ENCODE results near the gene DSPP. TPM values are rescaled to one million over a fixed set of nuclear protein-coding genes. Genes with fewer than 3 reads are reported as not detected.

Gene DSPP
- total RNA-seq (2021; ENCODE audit: unreplicated experiment) (not detected), Bru-seq, nascent RNA (not detected), BruChase-seq, experiment 1, labeled RNA remaining after a 2-hour chase (not detected), BruChase-seq, experiment 2, labeled RNA remaining after a 6-hour chase (not detected)
- polyA plus RNA-seq (2012; ENCODE audit: insufficient read length): not detected
- long read RNA-seq: 0 reads

DNA sequence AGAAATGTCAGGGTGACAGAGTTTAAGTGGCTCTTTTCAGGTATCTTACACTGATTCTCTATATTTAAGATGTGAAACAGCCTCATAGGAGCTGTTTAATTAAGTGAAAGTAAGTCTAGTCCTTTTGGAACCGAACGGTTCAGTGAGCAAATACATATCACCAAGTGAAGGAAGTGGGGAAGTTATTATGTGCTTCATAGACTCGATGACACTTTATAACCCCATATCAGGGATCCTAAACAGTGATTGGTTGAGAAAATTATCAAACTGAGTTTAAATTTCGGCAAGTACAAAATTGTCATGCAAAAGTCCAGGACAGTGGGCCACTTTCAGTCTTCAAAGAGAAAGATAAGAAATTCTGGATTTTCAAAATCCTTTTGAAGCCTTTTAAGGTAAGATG is at the start of gene DSPP:
DSPP (plus strand) TSS at position 301 of the 400 bp plus-strand sequence. CDS start 2,380 bp downstream, outside the sequence.
- no peak within 1 kb of the TSS for H3K4me3 ChIP-seq (ENCODE audit: low read depth in 2 of 2, low read length in 2 of 2)
- ChIA-PET CTCF (no interaction called here), POLR2A (no interaction called here)
- no peaks in the 10 kb centered on the region for H3K4me1 ChIP-seq (ENCODE audit: control insufficient read depth, insufficient read depth, low read length)
- H3K27ac ChIP-seq (ENCODE audit: low read length): no peak within 1 kb of the TSS
- intact Hi-C loops (cut with micrococcal nuclease; ENCODE audit: unreplicated experiment) (no loop called here), in situ Hi-C loops (cut with HindIII; ENCODE audit: low pct_unique_long_range_greater_than_20kb, low sequenced_read_pairs) (no loop called here)
- H3K36me3 ChIP-seq (ENCODE audit: control insufficient read depth, insufficient read depth, low read length): no peaks in the 10 kb centered on the region
- H3K9me3 ChIP-seq (ENCODE audit: control insufficient read depth, insufficient read depth, low read depth, low read length): no peaks in the 10 kb centered on the region
- no peak for ATAC-seq
- H3K27me3 ChIP-seq (ENCODE audit: control insufficient read depth, insufficient read depth, low read length): no peaks in the 10 kb centered on the region; the same call in 1 of the 2 replicates
- TF ChIP-seq, protein P1, sequence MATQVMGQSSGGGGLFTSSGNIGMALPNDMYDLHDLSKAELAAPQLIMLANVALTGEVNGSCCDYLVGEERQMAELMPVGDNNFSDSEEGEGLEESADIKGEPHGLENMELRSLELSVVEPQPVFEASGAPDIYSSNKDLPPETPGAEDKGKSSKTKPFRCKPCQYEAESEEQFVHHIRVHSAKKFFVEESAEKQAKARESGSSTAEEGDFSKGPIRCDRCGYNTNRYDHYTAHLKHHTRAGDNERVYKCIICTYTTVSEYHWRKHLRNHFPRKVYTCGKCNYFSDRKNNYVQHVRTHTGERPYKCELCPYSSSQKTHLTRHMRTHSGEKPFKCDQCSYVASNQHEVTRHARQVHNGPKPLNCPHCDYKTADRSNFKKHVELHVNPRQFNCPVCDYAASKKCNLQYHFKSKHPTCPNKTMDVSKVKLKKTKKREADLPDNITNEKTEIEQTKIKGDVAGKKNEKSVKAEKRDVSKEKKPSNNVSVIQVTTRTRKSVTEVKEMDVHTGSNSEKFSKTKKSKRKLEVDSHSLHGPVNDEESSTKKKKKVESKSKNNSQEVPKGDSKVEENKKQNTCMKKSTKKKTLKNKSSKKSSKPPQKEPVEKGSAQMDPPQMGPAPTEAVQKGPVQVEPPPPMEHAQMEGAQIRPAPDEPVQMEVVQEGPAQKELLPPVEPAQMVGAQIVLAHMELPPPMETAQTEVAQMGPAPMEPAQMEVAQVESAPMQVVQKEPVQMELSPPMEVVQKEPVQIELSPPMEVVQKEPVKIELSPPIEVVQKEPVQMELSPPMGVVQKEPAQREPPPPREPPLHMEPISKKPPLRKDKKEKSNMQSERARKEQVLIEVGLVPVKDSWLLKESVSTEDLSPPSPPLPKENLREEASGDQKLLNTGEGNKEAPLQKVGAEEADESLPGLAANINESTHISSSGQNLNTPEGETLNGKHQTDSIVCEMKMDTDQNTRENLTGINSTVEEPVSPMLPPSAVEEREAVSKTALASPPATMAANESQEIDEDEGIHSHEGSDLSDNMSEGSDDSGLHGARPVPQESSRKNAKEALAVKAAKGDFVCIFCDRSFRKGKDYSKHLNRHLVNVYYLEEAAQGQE (IDR thresholded peaks at IDR 0.05; ENCODE audit: insufficient read depth in 1 of 2, low read depth in 2 of 2, low read length in 1 of 2): no peak
- TF ChIP-seq POLR2AphosphoS5 (IDR thresholded peaks at IDR 0.05; ENCODE audit: low read depth, low read length) (no peak), SIN3A (IDR thresholded peaks at IDR 0.05; ENCODE audit: borderline replicate concordance, insufficient read depth, low read depth, low read length) (no peak), TCF7L2 (IDR thresholded peaks at IDR 0.05; ENCODE audit: low read depth, low read length) (no peak)
- TF ChIP-seq, protein P2, sequence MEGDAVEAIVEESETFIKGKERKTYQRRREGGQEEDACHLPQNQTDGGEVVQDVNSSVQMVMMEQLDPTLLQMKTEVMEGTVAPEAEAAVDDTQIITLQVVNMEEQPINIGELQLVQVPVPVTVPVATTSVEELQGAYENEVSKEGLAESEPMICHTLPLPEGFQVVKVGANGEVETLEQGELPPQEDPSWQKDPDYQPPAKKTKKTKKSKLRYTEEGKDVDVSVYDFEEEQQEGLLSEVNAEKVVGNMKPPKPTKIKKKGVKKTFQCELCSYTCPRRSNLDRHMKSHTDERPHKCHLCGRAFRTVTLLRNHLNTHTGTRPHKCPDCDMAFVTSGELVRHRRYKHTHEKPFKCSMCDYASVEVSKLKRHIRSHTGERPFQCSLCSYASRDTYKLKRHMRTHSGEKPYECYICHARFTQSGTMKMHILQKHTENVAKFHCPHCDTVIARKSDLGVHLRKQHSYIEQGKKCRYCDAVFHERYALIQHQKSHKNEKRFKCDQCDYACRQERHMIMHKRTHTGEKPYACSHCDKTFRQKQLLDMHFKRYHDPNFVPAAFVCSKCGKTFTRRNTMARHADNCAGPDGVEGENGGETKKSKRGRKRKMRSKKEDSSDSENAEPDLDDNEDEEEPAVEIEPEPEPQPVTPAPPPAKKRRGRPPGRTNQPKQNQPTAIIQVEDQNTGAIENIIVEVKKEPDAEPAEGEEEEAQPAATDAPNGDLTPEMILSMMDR (IDR thresholded peaks at IDR 0.05): no peak
- DNase-seq (ENCODE audit: low read depth, low spot score): no peak
- no TSS peak for BruUV-seq (replicated peaks)

DNA sequence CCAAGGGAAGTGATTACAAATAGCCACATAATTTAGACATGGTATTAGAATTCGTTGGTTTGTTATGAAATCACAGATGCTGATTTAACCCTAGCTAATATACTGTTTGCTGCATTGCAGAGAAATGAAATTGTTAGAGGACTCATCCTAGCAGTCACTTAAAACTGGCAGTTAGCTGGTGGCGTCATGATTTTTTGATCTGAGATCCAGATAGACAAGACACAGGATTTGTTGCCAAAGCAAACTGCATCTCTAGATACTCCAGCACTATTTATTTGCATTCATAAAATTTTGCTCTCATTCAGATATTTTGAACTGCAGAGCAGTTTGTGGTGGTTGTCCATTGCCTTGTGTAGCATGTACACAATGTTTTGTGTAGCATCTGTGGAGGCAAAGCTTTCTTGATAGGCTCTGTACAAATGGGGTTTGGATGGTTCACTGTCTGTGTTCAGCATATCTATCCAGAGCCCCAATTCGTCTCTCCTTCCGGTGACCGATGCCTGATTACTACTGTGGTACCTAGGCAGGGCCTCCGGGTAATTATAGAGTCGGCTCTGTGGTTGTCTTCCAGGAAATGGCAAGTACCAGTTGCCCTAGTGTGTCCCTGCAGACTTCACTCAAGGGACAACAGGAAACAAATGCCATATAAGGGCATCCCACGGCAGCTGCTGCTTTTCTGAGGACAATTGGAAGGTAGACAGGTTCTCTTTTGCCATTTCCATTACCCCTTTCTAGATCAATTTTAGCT is 49.1 kb upstream of the DSPP start:
- ChIA-PET CTCF (no interaction called here), POLR2A (no interaction called here)
- no peak overlapping the region for H3K27ac ChIP-seq (ENCODE audit: low read length)
- H3K4me3 ChIP-seq (ENCODE audit: low read depth in 2 of 2, low read length in 2 of 2): no peak overlapping the region
- DNase-seq (ENCODE audit: low read depth, low spot score) (no peak), ATAC-seq (no peak)
- no peaks in the 10 kb centered on the region for H3K36me3 ChIP-seq (ENCODE audit: control insufficient read depth, insufficient read depth, low read length)
- no peaks in the 10 kb centered on the region for H3K4me1 ChIP-seq (ENCODE audit: control insufficient read depth, insufficient read depth, low read length)
- no peaks in the 10 kb centered on the region for H3K9me3 ChIP-seq (ENCODE audit: control insufficient read depth, insufficient read depth, low read depth, low read length)
- in situ Hi-C loops (cut with HindIII; ENCODE audit: low pct_unique_long_range_greater_than_20kb, low sequenced_read_pairs) (no loop called here), intact Hi-C loops (cut with micrococcal nuclease; ENCODE audit: unreplicated experiment) (no loop called here)
- TF ChIP-seq, protein P2 (IDR thresholded peaks at IDR 0.05): no peak
- TF ChIP-seq TCF7L2 (IDR thresholded peaks at IDR 0.05; ENCODE audit: low read depth, low read length) (no peak), SIN3A (IDR thresholded peaks at IDR 0.05; ENCODE audit: borderline replicate concordance, insufficient read depth, low read depth, low read length) (no peak), POLR2AphosphoS5 (IDR thresholded peaks at IDR 0.05; ENCODE audit: low read depth, low read length) (no peak)
- TF ChIP-seq, protein P1 (IDR thresholded peaks at IDR 0.05; ENCODE audit: insufficient read depth in 1 of 2, low read depth in 2 of 2, low read length in 1 of 2): no peak
- no TSS peak for BruUV-seq (replicated peaks)
- H3K27me3 ChIP-seq (ENCODE audit: control insufficient read depth, insufficient read depth, low read length): no peaks in the 10 kb centered on the region
